Glomerular endothelial cell (primary cell): ENCODE data around the gene WNT5B. TPM values are rescaled to one million over a fixed set of nuclear protein-coding genes. Genes with fewer than 3 reads are reported as not detected.

Source experiments
- DNase-seq: peaks from one replicate; pipeline ENCODE4 v3.0.0-alpha.2; 2011; ENCODE audit warnings: low read depth, low spot score; ENCODE audit errors: extremely low read depth
- total RNA-seq: library from RNA; depleted of rRNA; stranded (reverse); fragments of >200 nt; gene quantifications from 2 replicates; pipeline ENCODE4 v1.2.3, GENCODE V29; 2015

WNT5B gene
- total RNA-seq, 1 donor from 2014 or later = 9.6 TPM

- no peak for DNase-seq
Measured at GRCh38 chr12:1622406-1622805, 6.6 kb upstream of the WNT5B start.

GRCh38 chr12:1629338-1630132 is 504 bp downstream of the WNT5B start:
- DNase-seq = no peak

GRCh38 chr12:1630133-1630826 is 1.2 kb downstream of the WNT5B start:
- DNase-seq = no peak

GRCh38 chr12:1630827-1631591 is 2.0 kb downstream of the WNT5B start:
- no peak for DNase-seq

DNA sequence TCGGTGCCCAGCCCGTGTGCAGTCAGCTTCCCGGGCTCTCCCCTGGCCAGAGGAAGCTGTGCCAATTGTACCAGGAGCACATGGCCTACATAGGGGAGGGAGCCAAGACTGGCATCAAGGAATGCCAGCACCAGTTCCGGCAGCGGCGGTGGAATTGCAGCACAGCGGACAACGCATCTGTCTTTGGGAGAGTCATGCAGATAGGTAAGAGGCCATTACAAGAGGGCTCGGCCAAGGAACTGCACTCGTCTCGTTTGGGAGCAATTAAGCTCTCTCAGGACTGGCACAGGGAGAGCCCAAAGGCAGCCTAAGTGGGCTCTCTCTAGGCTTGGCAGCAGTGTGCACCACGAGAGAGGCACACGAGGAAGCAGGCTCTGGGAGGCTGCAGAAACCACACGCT is 3.7 kb downstream of the WNT5B start:
- DNase-seq = no peak

GRCh38 chr12:1633459-1633858 is 4.4 kb downstream of the WNT5B start:
- no peak for DNase-seq

GRCh38 chr12:1634149-1634548 is 5.1 kb downstream of the WNT5B start:
- DNase-seq = no peak

GRCh38 chr12:1634590-1635191 is 5.7 kb downstream of the WNT5B start:
- no peak for DNase-seq

- no peak for DNase-seq
Measured at GRCh38 chr12:1635301-1636095, 6.5 kb downstream of the WNT5B start.

DNA sequence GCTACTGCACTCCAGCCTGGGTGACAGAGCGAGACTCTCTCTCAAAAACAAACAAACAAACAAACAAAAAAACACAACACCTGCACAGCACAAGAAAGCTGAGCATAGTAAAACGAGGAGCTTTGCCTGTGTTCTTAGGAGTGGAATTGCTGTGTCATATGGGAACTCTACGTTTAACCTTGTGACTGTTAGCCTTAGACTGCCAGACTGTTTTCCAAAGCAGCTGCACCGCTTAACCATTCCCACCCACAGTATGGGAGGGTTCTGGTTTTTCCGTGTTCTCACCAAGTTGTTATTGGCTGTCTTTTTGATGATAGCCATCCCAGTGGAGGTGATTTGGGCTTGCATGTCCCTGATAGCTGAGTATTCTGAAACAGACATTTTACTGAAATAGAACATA is 9.2 kb downstream of the WNT5B start:
- no peak for DNase-seq

GRCh38 chr12:1639538-1639937 is 10.5 kb downstream of the WNT5B start:
- no peak for DNase-seq

DNA sequence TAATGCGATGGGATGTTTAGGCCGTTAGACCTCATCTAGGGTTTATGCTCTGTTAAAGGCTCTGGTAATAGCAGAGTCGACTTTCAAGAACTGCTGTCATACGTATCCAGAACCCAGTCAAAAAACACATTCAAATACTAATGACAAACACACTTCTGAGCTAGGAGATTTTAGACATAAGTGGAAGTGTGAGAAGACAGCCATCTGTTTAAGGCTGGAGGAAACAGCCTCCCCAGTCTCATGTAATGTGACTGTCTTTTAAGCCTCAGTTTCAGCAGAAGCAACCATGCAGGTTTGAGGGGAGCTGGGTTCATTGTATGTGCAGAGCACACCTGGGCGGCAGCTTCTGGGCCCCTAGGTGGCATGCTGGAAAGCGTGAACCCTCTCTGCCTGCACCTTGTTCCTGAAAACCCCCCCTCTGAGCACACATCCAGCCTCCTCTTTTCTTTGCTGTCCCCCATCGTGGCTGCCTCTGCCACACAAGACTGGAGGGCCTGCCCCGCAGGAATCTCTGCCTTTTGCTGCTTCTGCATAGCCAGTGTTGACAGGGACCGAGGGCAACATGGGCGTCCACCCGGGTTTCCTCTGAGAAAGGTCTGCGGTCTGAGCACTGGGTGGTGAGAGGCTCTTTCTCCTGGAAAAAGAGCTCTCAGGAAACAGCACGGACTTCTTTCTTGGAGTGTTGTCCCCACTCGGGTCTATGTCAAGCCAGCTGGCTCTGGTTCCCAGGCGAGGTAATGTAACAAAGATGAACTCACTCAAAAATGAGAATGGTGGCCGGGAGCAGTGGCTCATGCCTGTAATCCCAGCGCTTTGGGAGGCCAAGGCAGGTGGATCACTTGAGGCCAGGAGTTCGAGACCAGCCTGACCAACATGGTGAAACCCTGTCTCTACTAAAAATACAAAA is 11.6 kb downstream of the WNT5B start:
- no peak for DNase-seq

GRCh38 chr12:1642513-1642912 is 13.5 kb downstream of the WNT5B start:
- DNase-seq = no peak

DNA sequence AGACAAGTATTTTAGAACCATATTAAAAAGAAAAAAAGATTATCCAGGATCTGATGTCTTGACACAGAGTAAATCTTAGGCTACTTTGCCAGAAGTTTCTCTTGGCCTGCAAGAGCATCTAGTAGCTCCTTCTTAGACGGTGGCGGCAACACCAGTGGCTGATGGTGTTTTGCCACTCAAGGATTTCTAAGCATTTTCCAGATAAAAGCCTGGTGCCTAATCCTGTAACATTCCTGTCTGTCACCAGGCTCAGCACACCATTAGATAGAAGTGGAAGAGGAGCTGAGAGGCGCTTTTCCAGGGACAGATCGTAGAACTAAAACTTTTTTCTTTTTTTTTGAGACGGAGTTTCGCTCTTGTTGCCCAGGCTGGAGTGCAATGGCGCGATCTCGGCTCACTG is 14.0 kb downstream of the WNT5B start:
- no peak for DNase-seq

- DNase-seq = no peak
Measured at GRCh38 chr12:1643905-1644533, 15.0 kb downstream of the WNT5B start.

GRCh38 chr12:1644534-1645438 is 15.8 kb downstream of the WNT5B start:
- DNase-seq = no peak

- DNase-seq = no peak
Measured at GRCh38 chr12:1645819-1646218, 16.8 kb downstream of the WNT5B start.
